ENCODE data around the gene CDH4. TPM values are rescaled to one million over a fixed set of nuclear protein-coding genes. Genes with fewer than 3 reads are reported as not detected.

Gene CDH4
- total RNA-seq, 1 donor from 2014 or later = 0.23 TPM

DNA sequence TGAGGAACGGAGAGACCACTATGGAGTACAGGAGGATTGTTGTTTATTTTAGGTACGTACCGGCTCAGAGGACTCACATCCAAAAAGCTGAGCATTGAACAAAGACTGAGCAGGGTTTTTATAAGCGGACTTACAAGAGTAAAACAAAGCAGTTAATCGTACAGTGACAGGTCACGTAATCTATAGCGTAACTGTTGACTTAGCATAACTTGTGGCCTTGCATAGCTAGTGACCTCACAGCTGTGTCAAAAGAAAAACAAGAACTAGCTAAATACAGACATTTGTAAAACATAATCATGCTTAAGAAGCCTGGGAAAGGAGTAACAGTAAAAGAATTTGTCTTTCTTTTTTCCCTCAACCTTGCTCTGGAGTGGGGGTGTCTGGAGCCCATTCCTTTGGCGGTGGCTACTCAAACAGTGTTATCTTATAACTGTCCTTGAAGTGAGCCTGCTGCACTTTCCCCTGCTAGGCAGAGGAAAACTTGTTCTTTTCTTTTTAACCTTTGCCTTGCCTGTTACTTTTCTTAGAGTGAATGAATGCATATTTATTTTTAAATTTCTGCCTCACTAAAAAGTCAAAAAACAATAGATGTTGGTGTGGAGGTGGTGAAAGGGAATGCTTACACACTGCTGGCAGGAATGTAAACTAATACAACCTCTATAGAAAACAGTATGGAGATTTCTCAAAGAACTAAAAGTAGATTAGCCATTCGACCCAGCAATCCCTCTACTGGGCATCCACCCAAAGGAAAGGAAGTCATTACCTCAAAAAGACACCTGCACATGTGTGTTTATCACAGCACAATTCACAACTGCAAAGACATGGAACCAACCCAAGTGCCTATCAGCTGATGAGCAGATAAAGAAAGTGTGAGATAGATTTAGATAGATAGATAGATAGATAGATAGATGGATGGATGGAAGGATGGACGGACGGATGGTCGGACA, 704.6 kb downstream of the CDH4 start:
- peak; percentile 1 for DNase-seq (ENCODE audit: low spot score)
- Mint-ChIP-seq H3K4me3 (ENCODE audit: unreplicated experiment) (no peak overlapping the region), H3K4me1 (ENCODE audit: unreplicated experiment) (no peaks in the 10 kb centered on the region), H3K36me3 (ENCODE audit: low read depth, unreplicated experiment) (peaks cover 3% of the 10 kb centered on the region), H3K27ac (ENCODE audit: unreplicated experiment) (no peak overlapping the region), H3K9me3 (ENCODE audit: unreplicated experiment) (no peaks in the 10 kb centered on the region), H3K27me3 (ENCODE audit: unreplicated experiment) (no peaks in the 10 kb centered on the region)
- TF ChIP-seq CTCF (IDR thresholded peaks at IDR 0.05; ENCODE audit: unreplicated experiment) = no peak

DNA sequence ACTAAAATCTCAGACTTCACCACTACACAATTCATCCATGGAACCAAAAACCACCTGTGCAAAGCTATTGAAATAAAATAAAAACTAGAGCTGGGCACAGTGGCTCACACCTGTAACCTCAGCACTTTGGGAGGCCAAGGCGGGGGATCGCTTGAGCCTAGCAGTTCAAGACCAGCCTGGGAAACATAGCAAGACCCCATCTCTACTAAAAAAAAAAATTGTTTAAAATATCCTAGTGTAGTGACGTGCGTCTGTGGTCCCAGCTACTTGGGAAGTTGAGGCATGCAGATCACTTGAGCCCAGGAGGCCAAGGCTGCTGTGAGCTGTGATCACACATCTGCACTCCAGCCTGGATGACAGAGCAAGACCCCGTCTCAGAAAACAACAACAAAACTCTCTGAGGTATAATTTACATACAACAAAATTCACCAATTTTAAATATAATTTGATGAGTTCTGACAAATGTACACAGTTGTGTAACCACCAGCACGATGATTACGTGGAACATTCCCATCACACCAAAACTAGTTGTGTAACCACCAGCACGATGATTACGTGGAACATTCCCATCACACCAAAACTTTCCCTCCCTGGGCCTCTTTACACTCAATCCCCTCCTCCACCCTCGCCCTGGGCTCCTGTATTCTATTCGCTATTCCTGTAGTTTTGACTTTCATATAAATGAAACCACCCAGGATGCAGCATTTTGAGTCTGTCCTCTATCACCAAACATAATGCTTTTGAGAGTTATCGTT, 706.1 kb downstream of the CDH4 start:
- no peaks in the 10 kb centered on the region for H3K27me3 Mint-ChIP-seq (ENCODE audit: unreplicated experiment)
- DNase-seq (ENCODE audit: low spot score) = peak; percentile 1
- H3K4me3 Mint-ChIP-seq (ENCODE audit: unreplicated experiment) = no peak overlapping the region
- no peaks in the 10 kb centered on the region for H3K9me3 Mint-ChIP-seq (ENCODE audit: unreplicated experiment)
- no peaks in the 10 kb centered on the region for H3K36me3 Mint-ChIP-seq (ENCODE audit: low read depth, unreplicated experiment)
- H3K4me1 Mint-ChIP-seq (ENCODE audit: unreplicated experiment) = no peaks in the 10 kb centered on the region
- no peak for TF ChIP-seq CTCF (IDR thresholded peaks at IDR 0.05; ENCODE audit: unreplicated experiment)
- no peak overlapping the region for H3K27ac Mint-ChIP-seq (ENCODE audit: unreplicated experiment)

DNA sequence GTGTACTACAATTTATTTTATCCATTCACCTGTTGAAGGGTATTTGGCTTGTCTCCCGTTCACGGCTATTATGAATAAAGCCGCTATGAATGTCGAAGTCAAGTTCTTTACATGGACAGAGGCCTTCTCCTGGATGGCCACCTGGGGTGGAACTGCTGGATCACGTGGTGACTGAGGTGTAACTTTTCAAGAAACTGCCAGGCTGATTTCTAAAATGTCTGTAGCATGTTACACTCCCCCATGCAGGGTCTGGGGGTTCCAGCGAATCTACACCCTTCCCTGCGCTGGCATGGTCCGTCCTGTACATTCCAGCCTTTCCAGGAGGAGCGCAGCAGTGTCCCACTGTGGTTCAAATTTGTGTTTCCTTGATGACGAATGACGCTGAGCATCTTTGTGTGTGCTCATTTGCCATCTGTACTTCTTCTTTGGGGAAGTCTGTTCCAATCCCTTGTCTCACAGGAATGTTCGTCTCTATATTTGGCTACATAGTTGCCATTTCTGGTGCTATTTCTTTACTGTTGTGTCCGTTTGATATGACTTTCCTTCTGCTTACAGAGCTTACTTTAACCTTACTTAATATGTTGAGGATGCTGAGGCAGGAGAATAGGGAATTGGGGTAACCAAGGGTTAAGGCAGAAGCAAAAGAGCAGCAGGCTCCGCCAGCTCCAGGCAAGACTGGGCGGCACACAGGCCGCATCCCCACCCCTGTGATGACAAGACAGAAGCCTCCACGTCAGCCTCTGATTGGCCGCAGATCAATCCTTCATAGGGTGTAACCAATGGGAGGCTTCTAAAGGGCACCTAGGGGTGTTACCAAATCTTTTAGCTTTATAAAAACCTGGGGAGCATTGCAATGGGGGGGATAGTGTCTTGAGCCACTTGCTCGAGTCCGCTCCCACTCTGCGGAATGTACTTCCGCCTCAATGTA, 707.0 kb downstream of the CDH4 start:
- no peak overlapping the region for H3K4me3 Mint-ChIP-seq (ENCODE audit: unreplicated experiment)
- H3K4me1 Mint-ChIP-seq (ENCODE audit: unreplicated experiment) = no peaks in the 10 kb centered on the region
- no peak overlapping the region for H3K27ac Mint-ChIP-seq (ENCODE audit: unreplicated experiment)
- TF ChIP-seq CTCF (IDR thresholded peaks at IDR 0.05; ENCODE audit: unreplicated experiment) = no peak
- DNase-seq (ENCODE audit: low spot score) = no peak
- no peaks in the 10 kb centered on the region for H3K27me3 Mint-ChIP-seq (ENCODE audit: unreplicated experiment)
- H3K36me3 Mint-ChIP-seq (ENCODE audit: low read depth, unreplicated experiment) = no peaks in the 10 kb centered on the region
- no peaks in the 10 kb centered on the region for H3K9me3 Mint-ChIP-seq (ENCODE audit: unreplicated experiment)

DNA sequence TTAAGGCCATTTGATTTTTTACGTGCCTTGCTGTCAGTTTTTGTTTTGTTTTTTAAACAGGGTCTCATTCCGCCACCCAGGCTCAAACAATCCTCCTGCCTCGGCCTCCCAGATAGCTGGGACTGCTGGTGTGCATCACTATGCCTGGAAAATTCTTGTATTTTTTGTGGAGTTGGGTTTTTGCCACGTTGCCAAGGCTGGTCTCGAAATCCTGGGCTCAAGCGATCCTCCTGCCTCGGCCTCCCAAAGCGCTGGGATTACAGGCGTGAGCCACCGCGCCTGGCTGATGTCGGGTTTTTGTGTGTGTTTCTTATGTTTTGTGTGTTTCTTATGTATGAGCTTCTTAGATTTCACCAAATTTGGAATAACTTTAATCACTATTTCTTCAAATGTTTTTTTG, 708.8 kb downstream of the CDH4 start:
- Mint-ChIP-seq H3K27me3 (ENCODE audit: unreplicated experiment) (no peaks in the 10 kb centered on the region), H3K27ac (ENCODE audit: unreplicated experiment) (no peak overlapping the region), H3K4me1 (ENCODE audit: unreplicated experiment) (no peaks in the 10 kb centered on the region), H3K9me3 (ENCODE audit: unreplicated experiment) (no peaks in the 10 kb centered on the region), H3K36me3 (ENCODE audit: low read depth, unreplicated experiment) (no peaks in the 10 kb centered on the region), H3K4me3 (ENCODE audit: unreplicated experiment) (no peak overlapping the region)
- no peak for TF ChIP-seq CTCF (IDR thresholded peaks at IDR 0.05; ENCODE audit: unreplicated experiment)
- no peak for DNase-seq (ENCODE audit: low spot score)

Data from endothelial cell (in vitro differentiated cells).